SU-DHL-6 (cell line): Measurements from ENCODE around the gene SCFD2.

Experiments
- CTCF ChIP-seq: fragments of 200-600 bp; sonication (generic); IDR thresholded peaks from one replicate; pipeline ENCODE4 v1.5.1; 2017; ENCODE audit warnings: antibody characterized with exemption, mild to moderate bottlenecking, low read length, moderate library complexity; ENCODE audit not compliant: insufficient read depth, poor library complexity, severe bottlenecking
- EZH2phosphoT487 ChIP-seq: fragments of 200-600 bp; sonication (generic), shearing (Covaris generic); conservative IDR thresholded peaks from 2 replicates; pipeline ENCODE4 v1.6.1; 2018; ENCODE audit warnings: mild to moderate bottlenecking, antibody characterized with exemption, low read length, moderate library complexity, mixed read lengths

DNA sequence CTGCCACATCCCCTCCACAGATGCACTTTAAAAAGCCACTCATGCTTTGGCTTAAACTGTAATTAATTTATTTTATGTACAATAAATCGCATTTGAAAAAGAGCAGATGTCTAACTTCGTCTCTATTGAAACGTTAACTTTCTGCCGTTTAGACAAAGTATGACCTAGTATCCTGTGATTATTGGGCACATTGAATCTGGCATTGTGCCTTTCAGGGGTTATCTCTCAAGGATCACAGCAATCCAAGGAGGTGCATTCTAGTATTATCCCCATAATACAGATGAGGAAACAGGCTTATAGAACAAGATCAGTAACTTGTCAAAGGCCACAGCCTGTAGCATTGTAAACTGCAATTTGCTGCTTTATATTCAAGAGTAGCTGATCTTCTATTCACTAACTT, 499.1 kb downstream of the SCFD2 start:
- TF ChIP-seq CTCF, result no peak
- TF ChIP-seq EZH2phosphoT487, result no peak
